ENCODE measurements around the gene TUBA1B. TPM values are rescaled to one million over a fixed set of nuclear protein-coding genes. Genes with fewer than 3 reads are reported as not detected.

The TUBA1B gene
- total and polyA plus RNA-seq, 2 of the 13 experiments (the other 11 are each of a cell fraction or from before 2014, with no cell fraction given), result 1,275 to 1,353 TPM

- TF ChIP-seq ZSCAN21 (CRISPR knock-in tag; IDR thresholded peaks at IDR 0.05; ENCODE audit: borderline replicate concordance) (no peak), GATAD2A (CRISPR knock-in tag; IDR thresholded peaks at IDR 0.05) (no peak), ZNF639 (CRISPR knock-in tag; conservative IDR thresholded peaks at IDR 0.05) (no peak), ZNF609 (CRISPR knock-in tag; IDR thresholded peaks at IDR 0.05; ENCODE audit: borderline replicate concordance) (no peak), ZNF773 (CRISPR knock-in tag; IDR thresholded peaks at IDR 0.05; ENCODE audit: borderline replicate concordance) (no peak), NBN (conservative IDR thresholded peaks at IDR 0.05) (no peak), ZNF790 (CRISPR knock-in tag; IDR thresholded peaks at IDR 0.05; ENCODE audit: borderline replicate concordance) (0 out of 2 replicates have a peak, but pooled peaks have one; percentile 42), ZFAT (CRISPR knock-in tag; conservative IDR thresholded peaks at IDR 0.05) (no peak), NFRKB (IDR thresholded peaks at IDR 0.05) (no peak), PRMT3 (CRISPR knock-in tag; IDR thresholded peaks at IDR 0.05; ENCODE audit: borderline replicate concordance, low read depth) (no peak), E2F1 (CRISPR knock-in tag; IDR thresholded peaks at IDR 0.05) (0 out of 2 replicates have a peak, but pooled peaks have one; percentile 36), KDM1A (CRISPR knock-in tag; IDR thresholded peaks at IDR 0.05) (no peak), ZBTB1 (CRISPR knock-in tag; IDR thresholded peaks at IDR 0.05; ENCODE audit: borderline replicate concordance) (no peak), TFDP1 (CRISPR knock-in tag; IDR thresholded peaks at IDR 0.05; ENCODE audit: borderline replicate concordance) (no peak; the same call in 1 of the 2 replicates), SRY (CRISPR knock-in tag; IDR thresholded peaks at IDR 0.05) (peak; percentile 47; the same call in 1 of the 2 replicates), ZNF740 (CRISPR knock-in tag; IDR thresholded peaks at IDR 0.05) (no peak), ZFP91 (CRISPR knock-in tag; IDR thresholded peaks at IDR 0.05; ENCODE audit: borderline replicate concordance) (peak; percentile 99), TAF15 (IDR thresholded peaks at IDR 0.05; ENCODE audit: low read depth, low read length, poor library complexity, severe bottlenecking) (no peak), CC2D1A (CRISPR knock-in tag; IDR thresholded peaks at IDR 0.05) (no peak)
Observed at GRCh38 chr12:49110464-49111155, 20.6 kb downstream of the TUBA1B start, which contains the start of gene LMBR1L (continued).
